Prostate gland (tissue), 2 donors: ENCODE data around the gene FDXR. TPM values are rescaled to one million over a fixed set of nuclear protein-coding genes. Genes with fewer than 3 reads are reported as not detected.

ENCODE experiments used
- DNase-seq: peaks from one replicate; pipeline ENCODE4 v3.0.0-alpha.2; 2019; ENCODE audit warnings: low spot score
- H3K27ac ChIP-seq, 2 donors: fragments of 200-600 bp; sonication (generic); 2 replicates each; pipeline ENCODE4 v1.5.1; 2017 to 2019
- H3K27me3 ChIP-seq: fragments of 200-600 bp; sonication (generic); replicated peaks from 2 replicates; pipeline ENCODE4 v1.5.1; 2019; ENCODE audit not compliant: insufficient read depth
- H3K36me3 ChIP-seq, 2 donors: fragments of 200-600 bp; sonication (generic); 1 replicate in 1 of 2; 2 replicates in 1 of 2; pipeline versions ENCODE4 v1.5.1 to v1.8.1; 2017 to 2019
- H3K4me1 ChIP-seq: fragments of 200-600 bp; sonication (generic); replicated peaks from 2 replicates; pipeline ENCODE4 v1.5.1; 2019
- H3K4me3 ChIP-seq, 2 donors: fragments of 200-600 bp; sonication (generic); 2 replicates each; pipeline ENCODE4 v1.5.1; 2017 to 2019
- H3K9me3 ChIP-seq: fragments of 200-600 bp; sonication (generic); 2 replicates; pipeline ENCODE4 v1.5.1; 2017
- POLR2A ChIP-seq: fragments of 450-650 bp; IDR thresholded peaks from one replicate; pipeline ENCODE4 v1.6.1; 2016; ENCODE audit warnings: antibody characterized with exemption, mild to moderate bottlenecking
- POLR2AphosphoS5 ChIP-seq: sonication (generic); formaldehyde crosslinking; IDR thresholded peaks from one replicate; pipeline ENCODE4 v1.6.1; 2017; ENCODE audit warnings: antibody characterized with exemption
- WGBS: methylation state at CpG from one replicate; pipeline ENCODE4 v1.1.5; 2018; 5-methylcytosine and 5-hydroxymethylcytosine counted together
- intact Hi-C: fragments of 100-400 bp; cut with DNase I; formaldehyde crosslinking; loops from one replicate; pipeline ENCODE4 v1.14.2; 2022
- total RNA-seq, 2 donors: library from RNA; depleted of rRNA; stranded (reverse); fragments of >200 nt; gene quantifications; one replicate each; pipeline ENCODE4 v1.1.0, GENCODE V29; 2016
- TF ChIP-seq, protein P1 (sequence below), 4 experiments: fragments of 200-600 bp in 2 of 4; fragments of 450-650 bp in 2 of 4; sonication (generic) in 2 of 4; IDR thresholded peaks; 1 replicate in 3 of 4; 2 replicates in 1 of 4; pipeline ENCODE4 v1.5.1; 2016 to 2019; ENCODE audit warnings: antibody characterized with exemption in 4 of 4, mild to moderate bottlenecking in 2 of 4, moderate library complexity in 2 of 4

The FDXR gene
- total RNA-seq, 2 donors from 2014 or later: 24.6 to 182 TPM

DNA sequence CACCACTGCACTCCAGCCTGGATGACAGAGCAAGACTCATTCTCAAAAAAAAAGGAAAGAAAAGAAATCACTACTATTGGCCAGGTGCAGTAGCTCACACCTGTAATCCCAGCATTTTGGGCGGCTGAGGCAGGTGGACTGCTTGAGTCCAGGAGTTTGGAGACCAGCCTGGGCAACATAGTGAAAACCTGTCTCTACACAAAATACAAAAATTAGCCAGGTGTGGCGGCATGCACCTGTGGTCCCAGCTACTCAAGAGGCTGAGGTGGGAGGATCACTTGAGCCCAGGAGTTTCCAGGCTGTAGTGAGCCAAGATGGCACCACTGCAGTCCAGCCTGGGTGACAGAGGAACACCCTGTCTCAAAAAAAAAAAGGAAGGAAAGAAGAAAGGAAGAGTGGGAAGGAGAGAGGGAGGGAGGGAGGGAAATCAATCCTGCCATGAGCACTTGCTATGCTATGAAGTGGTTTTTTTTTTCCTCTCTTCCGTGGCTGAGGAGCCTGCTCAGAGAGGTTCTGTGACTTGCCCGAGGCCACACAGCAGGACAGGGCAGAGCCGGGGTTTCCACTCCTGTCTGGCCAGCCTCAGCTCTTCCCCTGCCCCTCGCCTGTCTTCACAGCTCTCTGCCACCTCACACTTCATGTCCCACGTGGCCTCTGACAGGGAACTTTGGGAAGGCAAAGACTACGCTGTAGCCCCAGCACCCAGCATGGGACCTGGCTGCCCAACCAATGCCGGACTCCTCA is 24.0 kb downstream of the FDXR start:
- no peak for DNase-seq
- Histone ChIP-seq H3K9me3 (no peaks in the 10 kb centered on the region), H3K36me3 (no peaks in the 10 kb centered on the region), H3K27ac (no peak overlapping the region), H3K27me3 (peaks cover 7% of the 10 kb centered on the region), H3K4me1 (no peaks in the 10 kb centered on the region), H3K4me3 (no peak overlapping the region)
- intact Hi-C loops: no loop called here
- TF ChIP-seq POLR2AphosphoS5 (no peak), POLR2A (no peak)
- TF ChIP-seq, protein P1, sequence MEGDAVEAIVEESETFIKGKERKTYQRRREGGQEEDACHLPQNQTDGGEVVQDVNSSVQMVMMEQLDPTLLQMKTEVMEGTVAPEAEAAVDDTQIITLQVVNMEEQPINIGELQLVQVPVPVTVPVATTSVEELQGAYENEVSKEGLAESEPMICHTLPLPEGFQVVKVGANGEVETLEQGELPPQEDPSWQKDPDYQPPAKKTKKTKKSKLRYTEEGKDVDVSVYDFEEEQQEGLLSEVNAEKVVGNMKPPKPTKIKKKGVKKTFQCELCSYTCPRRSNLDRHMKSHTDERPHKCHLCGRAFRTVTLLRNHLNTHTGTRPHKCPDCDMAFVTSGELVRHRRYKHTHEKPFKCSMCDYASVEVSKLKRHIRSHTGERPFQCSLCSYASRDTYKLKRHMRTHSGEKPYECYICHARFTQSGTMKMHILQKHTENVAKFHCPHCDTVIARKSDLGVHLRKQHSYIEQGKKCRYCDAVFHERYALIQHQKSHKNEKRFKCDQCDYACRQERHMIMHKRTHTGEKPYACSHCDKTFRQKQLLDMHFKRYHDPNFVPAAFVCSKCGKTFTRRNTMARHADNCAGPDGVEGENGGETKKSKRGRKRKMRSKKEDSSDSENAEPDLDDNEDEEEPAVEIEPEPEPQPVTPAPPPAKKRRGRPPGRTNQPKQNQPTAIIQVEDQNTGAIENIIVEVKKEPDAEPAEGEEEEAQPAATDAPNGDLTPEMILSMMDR (IDR thresholded peaks at IDR 0.05): no peak
- WGBS: 58% methylated on average over 9 of the region's 9 CpGs

DNA sequence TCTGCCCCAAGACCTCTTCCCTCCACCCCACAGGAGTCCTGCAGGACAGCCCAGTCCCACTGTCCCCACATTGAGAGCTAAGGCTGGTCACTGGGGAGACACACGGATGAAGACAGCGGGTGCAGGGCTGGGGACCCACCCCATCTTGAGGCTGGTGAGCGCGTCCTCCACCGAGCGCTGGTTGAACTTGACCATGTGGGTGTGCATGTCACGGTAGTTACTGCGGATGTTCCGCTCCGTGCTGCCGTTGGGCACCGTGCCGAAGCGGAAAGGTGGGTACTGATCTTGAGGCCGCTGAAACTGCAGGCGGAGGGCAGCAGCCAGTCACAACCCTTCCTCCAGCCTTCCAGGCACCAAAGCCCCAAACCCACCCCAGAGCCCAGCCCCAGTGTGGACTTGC is 26.2 kb downstream of the FDXR start:
- Histone ChIP-seq H3K27ac (no peak overlapping the region), H3K36me3 (no peaks in the 10 kb centered on the region), H3K4me3 (no peak overlapping the region), H3K27me3 (no peaks in the 10 kb centered on the region), H3K4me1 (no peaks in the 10 kb centered on the region), H3K9me3 (no peaks in the 10 kb centered on the region)
- TF ChIP-seq POLR2A (no peak), POLR2AphosphoS5 (no peak)
- TF ChIP-seq, protein P1 (IDR thresholded peaks at IDR 0.05): no peak
- no peak for DNase-seq
- 94% methylated on average over 16 of the region's 16 CpGs for WGBS
- intact Hi-C loops: no loop called here

DNA sequence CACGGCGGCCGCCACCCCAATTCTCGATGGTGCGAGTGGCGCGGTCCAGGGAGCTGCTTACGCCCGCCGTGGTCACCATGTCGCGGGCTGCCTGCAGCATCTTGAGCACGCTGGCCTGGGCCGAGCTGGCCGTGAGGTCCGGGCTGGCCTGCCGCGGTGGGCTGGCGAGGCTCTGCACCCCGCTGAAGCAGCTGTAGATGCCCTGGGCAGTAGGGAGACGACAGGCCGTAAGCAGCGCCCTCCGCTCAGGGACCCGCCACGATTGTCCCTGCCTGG is 29.5 kb downstream of the FDXR start:
- no peak for DNase-seq
- no peak overlapping the region for H3K27ac ChIP-seq
- H3K27me3 ChIP-seq: no peaks in the 10 kb centered on the region
- no peaks in the 10 kb centered on the region for H3K9me3 ChIP-seq
- no peaks in the 10 kb centered on the region for H3K36me3 ChIP-seq
- WGBS: 29% methylated on average over 26 of the region's 26 CpGs
- no peaks in the 10 kb centered on the region for H3K4me1 ChIP-seq
- H3K4me3 ChIP-seq: peak overlapping the region in 1 of 2 donors; percentile 30
- intact Hi-C loops: no loop called here
- TF ChIP-seq POLR2A (no peak), POLR2AphosphoS5 (no peak)
- TF ChIP-seq, protein P1 (IDR thresholded peaks at IDR 0.05): no peak

DNA sequence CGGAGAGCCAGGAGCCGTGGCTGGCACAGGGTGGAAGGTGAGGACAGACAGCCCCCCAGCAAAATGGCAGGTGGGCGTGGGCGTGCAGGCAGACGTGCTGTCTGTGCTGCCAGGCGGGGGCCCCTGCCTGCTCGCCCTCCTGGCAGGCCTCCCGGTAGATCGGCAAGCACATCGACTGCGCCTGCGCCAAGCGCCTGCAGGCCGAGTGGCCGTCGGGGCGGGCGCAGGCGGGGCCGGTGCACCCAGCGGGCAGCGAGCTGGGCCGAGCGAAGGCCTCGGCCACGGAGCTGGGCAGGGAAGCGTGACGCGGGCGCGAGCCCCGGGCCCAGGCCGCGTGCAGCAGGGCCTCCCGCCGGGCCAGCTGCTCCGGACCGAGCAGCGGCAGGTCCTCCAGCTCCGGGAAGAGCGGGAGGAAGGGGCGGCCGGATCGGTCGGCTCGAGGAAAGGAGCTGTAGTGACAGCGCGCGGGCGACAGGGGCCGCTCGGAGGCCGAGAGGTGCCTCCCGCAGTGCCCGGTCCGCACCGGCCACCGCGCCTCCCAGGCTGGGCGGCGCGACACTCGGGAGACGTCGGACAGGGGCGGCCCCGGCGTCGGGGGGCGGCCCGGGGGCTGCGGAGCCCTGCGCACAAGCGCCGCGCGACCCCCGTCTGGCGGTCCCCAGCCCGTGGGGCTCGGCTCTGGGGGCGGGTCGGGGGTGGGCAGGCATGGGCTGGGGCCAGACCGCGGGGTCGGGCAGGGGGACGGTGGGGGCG is 30.0 kb downstream of the FDXR start:
- WGBS: under 1% methylated on average over 43 of the region's 88 CpGs
- Histone ChIP-seq H3K4me3 (peak overlapping the region; percentile 19 to 30), H3K9me3 (no peaks in the 10 kb centered on the region), H3K27me3 (no peaks in the 10 kb centered on the region), H3K36me3 (no peaks in the 10 kb centered on the region), H3K4me1 (no peaks in the 10 kb centered on the region), H3K27ac (no peak overlapping the region)
- intact Hi-C loops: no loop called here
- TF ChIP-seq, protein P1 (IDR thresholded peaks at IDR 0.05): peak; percentile 25 to 72 (median 49)
- TF ChIP-seq POLR2A (no peak), POLR2AphosphoS5 (no peak)
- peak; percentile 35 for DNase-seq
